SIG-M5 treated with dmso at 0.1 percent for 504 hours (cell line): ENCODE measurements around the gene MEAF6.
"Not testable (repeated sequence)": the region's sequence is repeated elsewhere in the genome, so short reads cannot be mapped to it uniquely, and the experiment has no call there.

ENCODE experiments used
- DNase-seq: peaks from one replicate; lab custom pipeline; 2025; ENCODE audit not compliant: unreplicated experiment; lab: John Stamatoyannopoulos, UW

Gene MEAF6

GRCh38 chr1:37514350-37515184, at the start of gene MEAF6:
TSS of gene MEAF6 (minus strand) at chr1:37514766. CDS start at chr1:37514746, 20 bp downstream.
- peak; percentile 75 for DNase-seq

DNA sequence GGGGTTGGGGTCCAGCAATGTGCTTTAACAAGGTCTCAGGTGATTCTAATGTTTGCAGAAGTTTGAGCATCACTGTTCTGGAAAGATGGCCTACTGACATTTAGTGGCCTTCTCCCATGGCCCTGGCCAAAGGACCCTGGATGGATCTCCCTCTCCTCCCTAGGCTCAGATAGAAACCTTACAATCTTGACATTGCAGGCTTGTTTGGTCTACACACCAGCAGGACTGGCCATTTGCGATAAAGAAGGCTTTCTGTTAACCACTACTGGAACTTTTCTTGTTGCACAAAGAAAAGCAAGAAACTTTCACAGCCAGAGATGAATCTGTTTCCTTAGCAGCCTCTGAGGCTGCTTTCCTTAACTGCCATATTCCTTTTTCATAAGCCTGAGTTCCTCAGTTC, 48.4 kb upstream of the MEAF6 start:
- DNase-seq, result no peak

DNA sequence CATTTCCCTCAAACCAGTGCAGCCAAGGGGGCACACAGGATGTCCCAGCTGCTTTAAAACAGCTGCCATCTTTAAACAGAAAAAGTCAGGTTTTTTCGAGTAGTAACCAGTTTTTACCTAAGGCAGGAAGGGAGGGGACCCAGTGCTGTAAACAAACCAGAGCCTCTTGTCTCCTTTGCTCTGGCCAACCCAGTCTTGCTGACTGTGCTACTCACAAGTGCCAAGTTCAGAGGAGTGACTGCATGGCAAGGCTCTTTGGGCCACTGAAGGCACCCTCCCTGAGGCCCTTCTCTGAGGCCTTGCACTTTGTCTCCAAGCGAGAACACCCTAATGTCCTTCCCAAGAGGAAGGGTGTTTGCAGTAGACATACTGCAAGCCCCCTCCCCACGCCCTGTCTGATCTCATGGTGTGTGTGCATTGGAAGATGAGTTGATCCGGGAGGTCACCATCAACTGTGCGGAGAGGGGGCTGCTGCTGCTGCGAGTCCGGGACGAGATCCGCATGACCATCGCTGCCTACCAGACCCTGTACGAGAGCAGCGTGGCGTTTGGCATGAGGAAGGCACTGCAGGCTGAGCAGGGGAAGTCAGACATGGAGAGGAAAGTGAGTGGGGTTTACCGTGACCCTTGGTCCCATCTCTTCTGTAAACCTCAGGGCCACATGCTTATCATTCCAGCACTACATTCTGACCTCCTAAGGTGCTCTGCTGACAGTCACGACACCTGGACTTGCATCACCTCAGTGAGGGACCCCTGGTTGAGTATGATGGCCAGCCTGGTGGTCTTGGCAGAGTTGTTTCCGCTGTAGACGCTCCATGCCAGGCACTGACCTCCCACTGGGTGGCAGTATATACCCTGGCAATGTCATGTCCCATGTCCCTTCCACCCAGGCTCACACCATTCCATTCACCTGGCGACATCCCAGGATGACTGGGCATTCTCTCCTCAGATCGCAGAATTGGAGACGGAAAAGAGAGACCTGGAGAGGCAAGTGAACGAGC, 46.9 kb upstream of the MEAF6 start:
- no peak for DNase-seq

GRCh38 chr1:37560401-37561132, 46.0 kb upstream of the MEAF6 start:
- no peak for DNase-seq

- DNase-seq, result not testable (repeated sequence)
Measured at GRCh38 chr1:37559957-37560379, 45.4 kb upstream of the MEAF6 start.

GRCh38 chr1:37559080-37559479, 44.5 kb upstream of the MEAF6 start:
- DNase-seq, result no peak

GRCh38 chr1:37558411-37558810, 43.8 kb upstream of the MEAF6 start:
- no peak for DNase-seq

DNA sequence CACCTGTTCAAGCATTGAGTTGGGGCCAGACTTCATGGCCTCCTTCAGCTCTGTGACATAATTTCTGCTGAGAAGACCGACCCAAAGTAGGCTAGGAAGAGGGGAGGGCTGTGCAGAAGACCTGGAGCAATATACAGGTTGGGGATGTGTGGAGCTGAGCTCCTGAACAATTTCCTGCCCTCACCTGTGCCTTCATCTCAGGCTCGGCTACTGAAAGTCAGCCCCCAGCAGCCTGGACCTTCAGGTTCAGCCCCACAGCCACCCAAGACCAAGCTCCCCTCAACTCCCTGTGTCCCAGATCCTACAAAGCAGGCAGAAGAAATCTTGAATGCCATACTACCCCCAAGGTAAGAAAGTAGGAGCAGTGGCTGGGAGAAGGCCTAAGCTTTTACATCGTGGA, 42.8 kb upstream of the MEAF6 start:
- DNase-seq, result no peak

GRCh38 chr1:37556712-37557196, 42.2 kb upstream of the MEAF6 start, which contains the start of gene DNALI1:
TSS of gene DNALI1 (plus strand) at chr1:37556940. CDS start at chr1:37556995, 55 bp downstream.
- no peak for DNase-seq

- DNase-seq, result peak; percentile 92
Measured at GRCh38 chr1:37553927-37554808, 39.6 kb upstream of the MEAF6 start, which contains the start of gene SNIP1. TSS of gene SNIP1 (minus strand) at chr1:37554293. CDS start at chr1:37554229, 64 bp downstream.

DNA sequence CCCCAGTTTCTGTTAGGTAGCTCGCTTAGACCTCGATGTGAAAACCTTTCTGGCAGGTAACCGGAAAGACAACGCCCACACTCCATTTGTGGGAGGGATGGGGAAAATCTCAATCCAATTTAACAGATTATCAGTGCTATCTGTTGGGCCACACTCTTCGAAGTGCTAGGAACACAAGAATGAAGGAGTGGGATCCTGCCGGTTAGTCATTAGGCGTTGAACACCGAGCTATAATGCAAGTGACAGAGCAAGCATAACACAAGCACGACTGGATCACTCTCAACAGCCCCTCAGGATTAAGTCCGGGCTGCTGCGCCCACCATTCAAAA, 39.0 kb upstream of the MEAF6 start:
- DNase-seq, result no peak

DNA sequence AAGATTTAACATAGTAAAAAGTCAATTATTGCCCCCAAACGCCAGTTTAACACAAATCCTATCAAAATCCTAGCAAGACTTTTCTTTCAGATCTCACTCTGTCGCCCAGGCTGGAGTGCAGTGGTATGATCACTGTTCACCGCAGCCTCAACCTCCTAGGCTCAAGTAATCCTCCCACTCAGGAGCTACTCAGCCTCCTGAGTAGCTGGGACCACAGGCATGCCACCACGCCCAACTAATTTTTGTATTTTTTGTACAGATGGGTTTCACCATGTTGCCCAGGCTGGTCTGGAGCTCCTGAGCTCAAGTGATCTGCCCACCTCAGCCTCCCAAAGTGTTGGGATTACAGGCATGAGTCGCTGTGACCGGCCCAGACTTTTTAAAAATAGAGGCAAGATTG, 34.8 kb upstream of the MEAF6 start:
- no peak for DNase-seq

GRCh38 chr1:37545019-37545418, 30.5 kb upstream of the MEAF6 start:
- DNase-seq, result no peak

DNA sequence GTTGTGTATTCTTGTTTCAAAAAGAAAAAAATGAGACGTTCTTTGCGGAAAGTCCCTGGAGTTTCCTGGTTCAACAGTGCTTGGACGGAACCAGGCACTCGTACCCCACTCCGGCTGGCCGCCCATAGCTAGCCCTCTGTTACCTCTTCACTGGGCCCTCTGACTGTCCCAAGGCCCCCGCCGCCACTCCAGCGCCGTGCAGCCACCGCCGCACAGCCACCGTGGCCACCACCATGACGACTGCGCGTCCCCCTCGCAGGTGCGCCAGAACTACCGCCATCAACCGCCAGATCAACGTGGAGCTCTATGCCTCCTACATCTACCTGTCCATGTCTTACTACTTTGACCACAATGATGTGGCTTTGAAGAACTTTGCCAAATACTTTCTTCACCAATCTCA, 30.0 kb upstream of the MEAF6 start:
- DNase-seq, result no peak

GRCh38 chr1:37540036-37540785, 25.6 kb upstream of the MEAF6 start:
- DNase-seq, result no peak

- not testable (repeated sequence) for DNase-seq
Measured at GRCh38 chr1:37539154-37539553, 24.6 kb upstream of the MEAF6 start.

GRCh38 chr1:37537378-37537777, 22.8 kb upstream of the MEAF6 start:
- no peak for DNase-seq

DNA sequence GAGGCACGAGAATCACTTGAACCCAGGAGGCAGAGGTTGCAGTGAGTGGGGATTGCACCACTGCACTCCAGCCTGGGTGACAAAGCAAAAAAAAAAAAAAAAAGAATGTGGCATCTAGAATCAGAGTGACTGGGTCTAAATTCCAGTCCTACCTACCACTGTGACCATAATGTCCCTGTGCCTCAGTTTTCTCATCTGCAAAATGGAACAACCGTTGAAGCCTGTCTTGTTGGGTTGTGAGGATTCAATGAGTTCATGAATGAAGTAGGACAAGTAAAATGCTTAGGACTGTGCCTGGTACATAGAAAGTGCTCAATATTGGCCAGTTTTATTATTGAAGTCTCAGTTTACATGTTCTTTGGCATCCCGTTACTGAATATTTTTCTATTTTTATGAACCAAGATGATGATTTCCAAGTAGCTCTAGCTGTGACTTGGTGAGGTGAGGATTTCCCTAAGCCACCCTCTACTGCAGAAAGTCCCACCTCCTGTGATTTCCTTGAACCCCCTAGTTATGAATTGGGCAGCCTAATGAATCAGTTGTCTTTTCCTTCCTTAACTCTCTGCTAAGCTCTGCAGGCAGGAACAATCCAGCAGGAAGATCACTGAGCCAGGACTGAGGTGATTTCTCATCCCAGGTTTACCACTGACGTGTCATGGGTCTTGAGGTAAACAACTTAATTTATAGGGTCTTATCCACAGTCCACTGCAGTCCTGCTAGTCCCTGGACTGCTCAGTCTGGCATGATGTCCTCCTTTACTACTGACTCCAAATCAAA, 18.9 kb upstream of the MEAF6 start:
- DNase-seq, result no peak
